Measurements from ENCODE around the gene LMNB1. TPM values are rescaled to one million over a fixed set of nuclear protein-coding genes. Genes with fewer than 3 reads are reported as not detected.
"Not testable (repeated sequence)": the region's sequence is repeated elsewhere in the genome, so short reads cannot be mapped to it uniquely, and the experiment has no call there.

LMNB1 gene
- total RNA-seq, 1 donor, result 97.5 TPM

DNA sequence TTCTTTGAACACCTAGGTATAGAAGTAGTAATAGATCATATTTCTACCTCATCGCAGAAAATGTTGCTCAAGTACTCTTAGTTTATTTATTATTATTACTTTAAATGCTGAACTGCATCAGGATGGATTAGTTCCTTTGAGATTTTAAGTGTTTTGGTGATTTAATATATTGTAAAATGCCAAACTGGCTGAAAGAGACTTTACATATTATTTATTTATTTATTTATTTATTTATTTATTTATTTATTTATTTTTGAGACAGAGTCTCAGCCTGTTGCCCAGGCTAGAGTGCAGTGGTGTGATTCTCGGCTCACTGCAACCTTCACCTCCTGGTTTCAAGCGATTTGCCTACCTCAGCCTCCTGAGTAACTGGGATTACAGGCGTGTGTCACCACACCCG, 42.3 kb downstream of the LMNB1 start:
- no peak for DNase-seq (ENCODE audit: low read depth in 2 of 3, low spot score in 2 of 3)

DNA sequence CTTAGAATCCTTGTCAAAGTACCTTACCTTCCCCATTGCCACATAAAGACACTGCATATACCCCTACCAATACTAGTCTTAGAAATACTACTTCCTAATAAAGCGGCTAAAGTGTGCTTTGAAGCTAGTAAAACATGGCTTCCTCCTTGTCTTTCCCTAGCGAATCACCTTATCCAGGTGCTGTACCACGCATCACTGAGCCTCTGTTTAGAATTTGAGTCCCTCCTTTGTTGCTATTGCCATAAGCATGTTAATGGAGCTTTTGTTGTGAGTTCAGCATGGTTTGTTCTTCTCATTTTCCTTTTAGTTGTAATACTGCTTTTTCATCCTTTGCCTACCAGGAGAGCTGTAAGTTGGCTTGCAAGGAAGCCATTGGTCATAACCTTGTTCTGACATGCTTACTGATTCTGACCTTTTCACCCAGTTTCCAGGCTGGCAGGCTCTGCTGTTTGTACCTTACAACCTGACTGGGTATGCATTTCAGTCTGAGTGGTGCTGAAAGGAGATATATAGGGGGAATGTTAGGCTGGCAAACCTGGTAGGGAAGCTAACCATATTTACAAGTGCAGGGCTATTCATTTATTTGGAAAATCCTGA, 49.8 kb downstream of the LMNB1 start:
- DNase-seq (ENCODE audit: low read depth in 2 of 3, low spot score in 2 of 3), result no peak

DNA sequence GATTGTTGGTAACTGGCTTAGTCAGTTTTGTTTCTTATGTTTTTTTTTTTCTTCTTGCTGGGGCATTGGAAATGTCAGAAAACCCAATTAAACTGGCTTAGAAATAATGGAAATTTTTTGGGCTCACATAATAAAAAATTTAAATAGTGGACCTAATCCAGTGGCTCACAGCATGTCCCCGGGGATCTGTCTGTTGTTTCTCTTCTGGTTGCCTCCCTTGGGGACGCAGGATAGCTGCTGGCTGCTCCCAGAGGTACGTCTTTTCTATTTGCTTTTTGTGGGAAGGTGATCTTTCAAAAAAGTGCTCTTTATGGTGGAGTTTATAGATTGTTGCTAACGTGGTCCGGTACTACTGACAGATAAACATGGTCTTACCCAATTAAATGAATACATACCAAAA, 52.2 kb downstream of the LMNB1 start:
- DNase-seq (ENCODE audit: low read depth in 2 of 3, low spot score in 2 of 3), result no peak

DNA sequence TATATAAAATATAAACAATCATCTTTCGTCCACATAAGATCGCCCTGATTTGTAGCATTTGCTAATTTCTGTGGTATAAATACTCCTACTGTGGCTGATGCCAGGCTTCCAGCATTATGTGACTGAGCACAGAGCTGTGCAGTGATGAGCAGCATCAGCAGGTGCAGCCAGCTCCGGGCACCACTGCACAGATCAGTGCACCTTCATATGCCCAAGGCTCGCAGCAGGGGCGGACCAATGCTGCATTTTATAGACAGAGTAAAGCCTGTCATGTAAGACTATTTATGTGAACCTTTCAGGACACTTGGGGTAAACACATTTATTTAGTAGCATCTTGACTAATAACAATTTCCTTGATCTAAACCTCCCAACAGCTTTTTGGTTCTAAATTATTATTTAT, 53.1 kb downstream of the LMNB1 start:
- no peak for DNase-seq (ENCODE audit: low read depth in 2 of 3, low spot score in 2 of 3)

DNA sequence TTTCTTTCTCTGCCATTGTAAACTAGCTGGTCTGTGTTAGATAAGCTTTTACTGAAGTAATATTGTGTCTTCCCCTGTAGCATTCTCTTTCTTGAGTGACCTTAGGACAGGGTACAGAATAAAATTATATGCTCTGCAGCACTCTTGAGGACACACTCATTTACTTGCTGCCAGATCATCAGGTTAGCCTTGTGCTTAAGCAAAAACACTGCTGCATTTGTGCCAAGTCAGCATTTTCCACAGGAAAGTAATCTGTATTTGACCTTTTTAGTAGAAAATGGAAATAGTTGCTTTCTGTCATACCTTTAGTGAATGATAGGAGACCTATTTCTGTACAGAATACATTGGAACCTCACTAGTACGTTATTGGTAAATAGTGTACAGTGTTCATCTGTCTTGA, 54.2 kb downstream of the LMNB1 start:
- DNase-seq (ENCODE audit: low read depth in 2 of 3, low spot score in 2 of 3), result no peak

DNA sequence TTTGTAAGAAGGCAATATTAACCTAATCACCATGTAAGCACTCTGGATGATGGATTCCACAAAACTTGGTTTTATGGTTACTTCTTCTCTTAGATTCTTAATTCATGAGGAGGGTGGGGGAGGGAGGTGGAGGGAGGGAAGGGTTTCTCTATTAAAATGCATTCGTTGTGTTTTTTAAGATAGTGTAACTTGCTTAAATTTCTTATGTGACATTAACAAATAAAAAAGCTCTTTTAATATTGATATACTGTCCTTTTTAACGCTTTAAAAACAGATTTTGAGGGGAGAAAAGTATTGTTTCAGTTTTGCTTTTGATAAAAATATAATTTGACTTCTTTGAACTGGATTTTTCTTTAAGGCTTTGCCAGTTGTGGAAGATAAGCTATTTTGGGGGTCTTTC, 59.8 kb downstream of the LMNB1 start:
- DNase-seq (ENCODE audit: low read depth in 2 of 3, low spot score in 2 of 3), result no peak

DNA sequence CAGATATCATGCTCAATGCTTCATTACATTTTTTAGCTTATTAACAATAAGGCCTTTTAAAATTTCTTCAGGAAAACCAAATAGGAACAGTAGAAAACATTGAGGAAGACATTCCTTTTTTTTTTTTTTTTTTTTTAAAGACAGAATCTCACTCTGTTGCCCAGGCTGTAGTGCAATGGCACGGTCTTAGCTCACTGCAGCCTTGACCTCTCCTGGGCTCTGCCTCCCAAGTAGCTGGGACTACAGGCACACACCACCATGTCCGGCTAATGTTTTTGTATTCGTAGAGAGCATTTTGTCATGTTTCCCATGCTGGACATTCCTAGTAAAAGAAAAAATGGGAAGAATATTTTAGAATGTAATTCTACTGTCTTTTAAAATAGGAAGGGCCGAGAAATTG, 60.3 kb downstream of the LMNB1 start:
- no peak for DNase-seq (ENCODE audit: low read depth in 2 of 3, low spot score in 2 of 3)

DNA sequence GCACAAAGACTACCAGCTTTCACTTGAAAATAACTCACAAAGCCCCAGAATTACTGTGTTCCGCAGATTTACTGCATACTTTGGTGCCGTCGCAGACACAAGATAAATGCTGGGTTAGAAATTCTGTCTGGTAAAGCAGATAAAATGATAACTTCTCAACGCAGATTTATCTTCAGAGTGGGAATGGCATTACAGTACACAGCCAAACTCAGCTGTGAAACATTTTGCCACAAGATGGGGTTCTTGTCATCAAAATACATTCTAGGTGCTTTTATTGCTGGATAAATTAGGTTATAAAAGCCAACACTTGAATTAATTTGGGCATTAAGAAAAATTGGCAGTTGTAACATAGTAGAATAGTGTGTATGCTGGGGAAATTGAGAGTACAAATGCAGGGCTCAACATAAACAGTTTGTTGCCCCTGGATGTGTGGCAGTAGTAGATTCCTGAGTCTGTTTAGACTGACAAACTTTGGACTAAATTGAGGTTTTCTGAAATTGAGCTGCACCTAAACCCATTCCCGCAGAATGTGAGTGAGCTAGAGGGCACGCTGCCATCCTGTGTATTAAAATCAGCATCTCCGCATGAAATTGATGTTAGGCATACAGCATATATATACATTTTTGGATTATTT, 61.1 kb downstream of the LMNB1 start:
- peak in 1 of 3 donors; percentile 52 for DNase-seq (ENCODE audit: low read depth in 2 of 3, low spot score in 2 of 3)

DNA sequence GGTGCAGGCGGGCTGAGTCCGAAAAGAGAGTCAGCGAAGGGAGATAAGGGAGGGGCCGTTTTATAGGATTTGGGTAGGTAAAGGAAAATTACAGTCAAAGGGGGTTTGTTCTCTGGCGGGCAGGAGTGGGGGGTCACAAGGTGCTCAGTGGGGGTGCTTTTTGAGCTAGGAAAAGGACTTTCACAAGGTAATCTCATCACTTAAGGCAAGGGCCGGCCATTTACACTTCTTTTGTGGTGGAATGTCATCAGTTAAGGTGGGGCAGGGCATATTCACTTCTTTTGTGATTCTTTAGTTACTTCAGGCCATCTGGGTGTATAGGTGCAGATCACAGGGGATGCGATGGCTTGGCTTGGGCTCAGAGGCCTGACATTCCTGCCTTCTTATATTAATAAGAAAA, 62.5 kb downstream of the LMNB1 start:
- not testable (repeated sequence) for DNase-seq (ENCODE audit: low read depth in 2 of 3, low spot score in 2 of 3)

DNA sequence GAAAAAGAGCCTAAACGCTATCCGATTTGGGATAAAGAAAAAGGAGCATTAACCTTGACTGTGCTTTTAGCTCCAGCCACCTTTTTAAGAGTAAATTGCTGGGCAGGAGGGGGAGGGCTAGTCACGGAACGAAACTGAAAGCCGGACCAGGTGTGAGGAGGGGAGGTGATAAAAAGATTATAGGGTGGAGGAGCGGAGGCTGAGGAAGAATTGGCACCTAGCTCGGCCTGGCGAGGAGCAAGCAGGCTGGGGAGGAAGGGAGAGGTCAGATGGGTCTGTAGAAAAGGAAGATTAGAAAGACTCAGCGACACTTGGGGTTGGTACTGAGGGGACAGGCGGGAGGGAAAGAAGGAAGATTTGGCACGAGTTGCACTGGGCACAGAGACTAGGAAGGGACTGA, 66.4 kb downstream of the LMNB1 start:
- DNase-seq (ENCODE audit: low read depth in 2 of 3, low spot score in 2 of 3), result not testable (repeated sequence)

DNA sequence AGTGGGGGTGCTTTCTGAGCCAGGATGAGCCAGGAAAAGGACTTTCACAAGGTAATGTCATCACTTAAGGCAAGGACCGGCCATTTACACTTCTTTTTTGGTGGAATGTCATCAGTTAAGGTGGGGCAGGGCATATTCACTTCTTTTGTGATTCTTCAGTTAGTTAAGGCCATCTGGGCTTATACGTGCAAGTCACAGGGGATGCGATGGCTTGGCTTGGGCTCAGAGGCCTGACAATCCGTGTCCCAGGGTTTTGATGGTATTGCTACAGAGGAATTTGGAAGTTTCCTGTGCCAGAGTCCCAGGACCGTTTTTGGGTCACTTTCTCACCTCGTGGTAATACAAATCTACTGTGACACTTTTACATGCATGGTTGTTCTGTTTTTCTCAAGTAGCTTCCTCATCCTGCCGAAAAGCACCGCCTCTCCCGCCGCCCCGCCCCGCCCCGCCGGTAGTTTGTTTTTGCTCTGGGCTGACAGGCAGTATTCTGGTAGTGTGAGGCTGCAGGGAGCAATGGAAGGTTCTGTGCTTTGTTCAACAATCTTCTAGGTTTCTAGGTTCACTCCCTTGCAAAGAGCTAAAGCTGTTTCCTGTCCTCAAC, 68.6 kb downstream of the LMNB1 start:
- DNase-seq (ENCODE audit: low read depth in 2 of 3, low spot score in 2 of 3), result peak in 2 of 3 donors; percentile 59 to 79

DNA sequence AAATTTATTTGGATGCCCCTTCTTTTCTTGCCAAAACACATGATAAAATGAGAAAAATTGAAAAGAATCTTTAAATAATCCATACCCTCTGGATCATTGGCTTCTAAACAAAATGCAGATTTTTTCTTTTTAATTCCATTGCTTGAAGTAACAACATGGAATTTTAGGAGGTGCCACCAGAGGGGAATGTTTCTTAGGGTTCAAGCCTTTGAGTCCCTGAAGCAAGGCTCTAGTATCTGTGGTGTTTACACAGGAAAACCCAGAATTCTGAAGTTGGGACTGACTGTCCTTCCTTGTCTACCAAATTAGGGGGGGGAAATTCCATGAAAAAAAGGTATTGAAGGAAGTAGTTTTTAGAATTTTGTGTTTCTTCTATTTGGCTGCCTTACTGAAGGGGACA, 69.4 kb downstream of the LMNB1 start:
- DNase-seq (ENCODE audit: low read depth in 2 of 3, low spot score in 2 of 3), result peak in 1 of 3 donors; percentile 23

DNA sequence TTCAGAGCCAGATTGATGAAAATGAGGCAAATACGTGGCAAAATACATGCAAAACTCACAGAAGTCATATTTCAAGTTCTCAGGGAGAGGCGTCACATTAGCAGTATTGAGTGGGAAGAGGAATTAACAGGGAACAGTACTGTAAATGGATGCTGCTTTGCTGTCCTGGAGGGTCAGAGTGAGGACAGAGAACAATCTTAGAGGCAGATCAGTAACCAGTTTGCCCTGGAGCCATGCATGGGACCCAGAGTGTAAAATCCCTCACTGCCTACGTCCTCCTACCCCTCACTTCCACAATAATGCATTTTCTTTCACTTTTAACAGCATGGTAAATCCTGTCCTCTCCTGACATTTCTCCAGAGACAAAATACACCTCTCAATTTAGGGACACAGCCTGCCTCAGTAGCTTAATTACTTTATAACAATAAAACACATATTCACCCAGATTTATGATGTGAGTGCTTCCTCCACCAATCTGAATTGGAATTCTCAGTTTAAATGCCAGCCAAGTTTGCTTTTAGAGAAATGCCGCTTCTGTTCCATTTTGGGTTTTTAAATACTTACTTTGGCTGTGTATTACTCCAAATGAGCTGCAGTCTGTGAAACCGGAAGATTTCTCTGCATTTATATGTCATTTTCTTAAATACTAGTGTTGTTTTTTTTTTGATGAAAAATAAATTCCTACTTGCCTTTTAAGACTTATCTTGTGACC, 70.0 kb downstream of the LMNB1 start:
- DNase-seq (ENCODE audit: low read depth in 2 of 3, low spot score in 2 of 3), result no peak

DNA sequence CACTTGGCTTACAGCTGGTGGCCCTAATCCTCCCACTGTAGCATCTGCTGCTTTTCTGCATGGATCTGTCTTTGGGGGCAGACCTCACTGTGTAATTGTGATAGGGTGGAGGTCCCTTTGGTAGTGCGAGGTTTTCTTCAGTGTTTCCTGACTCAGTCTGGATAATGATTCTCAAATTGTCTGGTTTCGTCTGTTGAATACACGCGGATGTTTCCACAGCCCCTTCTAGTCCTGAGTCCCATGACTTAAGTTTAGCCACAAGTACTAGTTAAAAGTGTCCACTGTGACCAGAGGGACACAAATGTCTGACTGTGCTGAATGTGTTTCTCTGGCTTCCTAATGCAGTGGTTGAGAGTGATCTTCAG, 70.5 kb downstream of the LMNB1 start:
- DNase-seq (ENCODE audit: low read depth in 2 of 3, low spot score in 2 of 3), result no peak

DNA sequence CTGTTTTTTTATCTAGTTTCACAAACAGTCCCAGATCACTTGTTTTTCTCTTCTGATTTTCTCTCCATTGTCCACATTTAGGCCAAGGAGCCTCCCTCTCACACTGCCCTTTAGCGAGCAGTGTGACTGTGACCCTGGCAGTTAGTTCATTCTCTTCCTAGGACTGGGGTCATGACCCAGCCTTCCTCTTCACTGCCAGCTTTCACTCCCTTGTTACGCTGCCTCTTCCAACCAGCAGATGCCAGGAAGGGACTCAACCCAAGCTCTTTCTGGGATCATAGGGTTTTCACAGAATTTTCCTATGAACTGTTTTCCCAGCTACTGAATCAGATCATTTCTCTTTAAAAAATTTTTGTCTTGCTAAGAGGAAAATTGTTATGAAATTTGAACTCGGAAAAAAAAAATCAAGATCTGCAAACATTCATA, 70.9 kb downstream of the LMNB1 start:
- no peak for DNase-seq (ENCODE audit: low read depth in 2 of 3, low spot score in 2 of 3)

DNA sequence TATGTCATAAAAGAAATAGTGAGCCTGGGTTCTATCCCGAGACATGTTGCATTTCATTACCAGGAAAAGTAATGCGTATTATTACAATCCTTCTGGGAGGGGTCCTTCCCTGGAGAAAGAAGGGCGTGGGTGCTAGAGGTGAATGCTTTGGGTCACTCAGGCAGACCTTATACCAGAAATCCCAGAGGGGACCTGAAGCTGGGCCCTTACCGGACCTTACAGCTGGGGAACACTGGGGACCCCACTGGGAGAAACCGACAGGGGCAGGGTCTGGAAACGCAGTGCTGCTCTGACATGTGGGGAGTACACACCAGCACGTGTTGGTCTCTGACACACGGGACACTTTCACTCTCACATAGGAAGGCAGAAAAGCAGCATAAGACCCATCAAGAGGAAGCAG, 71.3 kb downstream of the LMNB1 start:
- DNase-seq (ENCODE audit: low read depth in 2 of 3, low spot score in 2 of 3), result no peak

DNA sequence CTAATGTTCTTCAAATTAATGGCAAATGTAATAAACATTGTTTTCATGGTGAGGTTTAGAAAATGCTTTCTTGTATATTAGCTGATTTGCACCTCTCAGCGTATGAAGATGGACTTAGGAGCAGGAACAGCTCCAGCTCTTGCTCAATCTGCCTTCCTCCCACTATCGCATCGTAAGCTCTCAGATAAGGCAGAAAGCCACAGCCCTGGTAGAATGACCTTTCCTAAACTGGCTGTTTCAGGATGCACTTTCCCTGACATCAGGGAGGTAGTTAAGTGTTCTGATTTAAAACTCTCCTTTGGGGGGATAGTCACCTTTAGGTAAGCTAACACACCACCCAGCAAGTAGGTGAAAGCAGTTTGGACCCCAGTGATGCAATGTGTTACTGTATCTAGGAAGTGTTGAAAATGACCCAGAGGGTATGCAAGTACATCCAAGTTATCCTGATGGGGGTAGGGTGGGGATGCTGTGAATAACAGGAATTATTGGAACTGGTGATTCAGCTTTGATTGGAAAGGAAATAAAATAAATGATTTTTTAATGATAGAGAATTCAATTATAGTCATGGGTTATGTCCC, 72.3 kb downstream of the LMNB1 start:
- DNase-seq (ENCODE audit: low read depth in 2 of 3, low spot score in 2 of 3), result no peak

DNA sequence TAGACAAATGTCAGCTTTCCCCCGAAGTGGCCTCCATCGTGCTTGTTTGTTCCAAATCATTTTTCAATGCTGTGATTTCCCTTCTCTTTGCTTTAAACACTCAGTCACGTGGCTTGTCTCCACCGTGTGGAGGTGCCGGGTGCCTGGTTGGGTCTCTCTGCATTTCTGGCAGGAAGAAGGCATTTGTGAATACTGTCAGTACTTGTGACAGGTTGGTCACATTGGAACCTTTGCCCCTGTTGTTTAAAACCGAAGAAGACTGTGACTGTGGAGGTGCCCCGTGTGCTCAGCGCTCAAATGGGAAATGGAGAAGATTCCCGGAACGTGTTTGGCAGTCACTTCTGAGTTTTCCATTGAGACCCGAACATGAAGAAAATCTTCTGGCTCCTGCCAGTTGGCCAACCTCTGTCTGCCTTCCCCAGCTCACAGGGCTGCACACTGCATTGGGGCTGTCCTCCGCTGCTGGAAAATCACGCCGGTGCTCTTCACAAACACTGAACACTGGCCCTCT, 74.6 kb downstream of the LMNB1 start:
- DNase-seq (ENCODE audit: low read depth in 2 of 3, low spot score in 2 of 3), result no peak

DNA sequence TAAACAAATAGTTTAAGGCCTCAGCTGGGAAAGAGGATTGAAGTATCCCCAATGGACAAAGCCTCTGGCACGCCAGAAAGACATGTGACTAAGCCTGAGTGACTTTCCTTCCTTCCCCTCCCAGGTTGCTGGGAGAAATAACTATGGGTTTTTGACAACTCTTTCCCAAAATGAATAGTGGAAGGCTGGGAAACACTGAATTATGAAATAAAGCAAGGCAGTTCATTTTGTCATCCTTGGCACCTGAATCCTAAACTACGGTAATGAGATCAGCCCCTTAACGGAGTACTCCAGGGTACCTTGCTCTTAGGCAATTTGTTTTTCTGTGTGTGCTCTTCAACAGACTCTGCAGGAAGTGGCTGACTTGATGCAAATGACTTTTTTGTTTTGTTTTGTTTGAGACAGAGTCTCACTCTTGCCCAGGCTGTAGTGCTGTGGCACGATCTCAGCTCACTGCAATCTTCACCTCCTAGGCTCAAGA, 75.2 kb downstream of the LMNB1 start:
- no peak for DNase-seq (ENCODE audit: low read depth in 2 of 3, low spot score in 2 of 3)

DNA sequence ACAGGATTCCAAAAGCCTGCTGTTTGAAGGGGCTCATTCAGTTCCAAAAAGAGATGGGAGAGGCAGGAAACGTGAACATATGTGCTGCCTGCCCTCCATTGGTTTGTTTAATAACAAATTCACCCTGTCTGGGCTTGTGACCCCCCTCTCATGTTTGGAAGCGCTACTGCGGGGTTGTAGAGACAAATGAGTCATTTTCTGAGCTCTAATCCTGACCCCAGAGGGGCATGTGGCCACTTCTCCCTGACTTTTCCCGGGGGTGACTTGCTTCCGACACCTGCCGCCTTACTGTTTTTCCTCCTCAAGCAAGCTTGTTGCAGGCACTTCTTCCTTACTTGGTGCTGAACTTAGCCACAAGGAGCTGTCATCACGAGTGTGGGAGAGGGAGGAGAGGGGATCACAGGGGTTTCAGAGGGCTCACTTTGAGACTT, 75.9 kb downstream of the LMNB1 start:
- no peak for DNase-seq (ENCODE audit: low read depth in 2 of 3, low spot score in 2 of 3)
